ENCODE measurements around the gene GRAP2. TPM values are rescaled to one million over a fixed set of nuclear protein-coding genes. Genes with fewer than 3 reads are reported as not detected.

Gene GRAP2
- total RNA-seq, result not detected in 2 replicates

GRCh38 chr22:39900306-39901227 is at the start of gene GRAP2:
GRAP2 (plus strand) TSS chr22:39901084; CDS start chr22:39947107, 46,023 bp downstream.

GRCh38 chr22:39893526-39893925 is 7.4 kb upstream of the GRAP2 start, which contains the start of gene ENTHD1:
ENTHD1 (minus strand) TSS chr22:39893760; CDS start chr22:39887748, 6,012 bp downstream.

GRCh38 chr22:39959640-39960447 is 59.0 kb downstream of the GRAP2 start, which contains the start of gene TMA7B:
TMA7B (plus strand) TSS chr22:39960397; CDS start chr22:39964375, 3,978 bp downstream.

GRCh38 chr22:39994566-39995392 is 93.9 kb downstream of the GRAP2 start, which contains the start of gene FAM83F:
FAM83F (plus strand) TSS chr22:39994954; CDS start chr22:39995043, 89 bp downstream.

Small RNA genes within 50 kb of the gene (small RNA-seq; reads per million reads assigned to genes)
- gene RN7SKP210, result not detected

Other genes starting within 250 kb of the GRAP2 start
- gene ENTHD1, start 7.3 kb upstream of the GRAP2 start, total RNA-seq, result not detected in 2 replicates
- gene TMA7B, start 59.3 kb downstream of the GRAP2 start, total RNA-seq, result not detected in 2 replicates
- under 0.01 TPM in 2 replicates for gene FAM83F, start 93.9 kb downstream of the GRAP2 start, total RNA-seq